Thoracic aorta (tissue), 2 donors: ENCODE results near the gene IP6K3. TPM values are rescaled to one million over a fixed set of nuclear protein-coding genes. Genes with fewer than 3 reads are reported as not detected.

Source experiments
- ATAC-seq: fragments of 150-250 bp; one replicate; pipeline ENCODE4 v1.8.0; 2017; ENCODE audit warnings: low read depth; ENCODE audit not compliant: insufficient number of reproducible peaks, low FRiP score
- DNase-seq: peaks from one replicate; pipeline ENCODE4 v3.0.0-alpha.2; 2020; ENCODE audit warnings: low spot score
- H3K27ac ChIP-seq, 2 donors: fragments of 200-600 bp; sonication (generic); 1 replicate in 1 of 2; 2 replicates in 1 of 2; pipeline ENCODE4 v1.5.1; 2016; ENCODE audit warnings: mild to moderate bottlenecking in 2 of 2, moderate library complexity in 2 of 2
- H3K27me3 ChIP-seq: fragments of 200-600 bp; sonication (generic); replicated peaks from 2 replicates; pipeline ENCODE4 v1.6.0; 2016; ENCODE audit warnings: mild to moderate bottlenecking; ENCODE audit not compliant: insufficient read depth
- H3K36me3 ChIP-seq: fragments of 200-600 bp; sonication (generic); one replicate; pipeline ENCODE4 v1.5.1; 2016
- H3K4me1 ChIP-seq, 2 donors: fragments of 200-600 bp; sonication (generic); 1 replicate in 1 of 2; 2 replicates in 1 of 2; pipeline versions ENCODE4 v1.5.1 to v1.6.0; 2016; ENCODE audit warnings: low read depth in 2 of 2, mild to moderate bottlenecking in 1 of 2; ENCODE audit not compliant: control insufficient read depth in 1 of 2
- H3K4me3 ChIP-seq: fragments of 200-600 bp; sonication (generic); 2 replicates; pipeline ENCODE4 v1.5.1; 2016; ENCODE audit warnings: mild to moderate bottlenecking
- H3K9me3 ChIP-seq: fragments of 200-600 bp; sonication (generic); 2 replicates; pipeline ENCODE4 v1.5.1; 2016
- total RNA-seq, 2 donors: library from RNA; depleted of rRNA; stranded (reverse); fragments of >200 nt; gene quantifications; one replicate each; pipeline versions ENCODE4 v1.1.0 to v1.2.3, GENCODE V29; 2016
- TF ChIP-seq, protein P1 (sequence below): fragments of 200-600 bp; sonication (generic); IDR thresholded peaks from one replicate; pipeline ENCODE4 v1.5.1; 2019; ENCODE audit warnings: antibody characterized with exemption

Gene IP6K3
- total RNA-seq, 2 donors from 2014 or later, result 0.27 to 0.56 TPM

DNA sequence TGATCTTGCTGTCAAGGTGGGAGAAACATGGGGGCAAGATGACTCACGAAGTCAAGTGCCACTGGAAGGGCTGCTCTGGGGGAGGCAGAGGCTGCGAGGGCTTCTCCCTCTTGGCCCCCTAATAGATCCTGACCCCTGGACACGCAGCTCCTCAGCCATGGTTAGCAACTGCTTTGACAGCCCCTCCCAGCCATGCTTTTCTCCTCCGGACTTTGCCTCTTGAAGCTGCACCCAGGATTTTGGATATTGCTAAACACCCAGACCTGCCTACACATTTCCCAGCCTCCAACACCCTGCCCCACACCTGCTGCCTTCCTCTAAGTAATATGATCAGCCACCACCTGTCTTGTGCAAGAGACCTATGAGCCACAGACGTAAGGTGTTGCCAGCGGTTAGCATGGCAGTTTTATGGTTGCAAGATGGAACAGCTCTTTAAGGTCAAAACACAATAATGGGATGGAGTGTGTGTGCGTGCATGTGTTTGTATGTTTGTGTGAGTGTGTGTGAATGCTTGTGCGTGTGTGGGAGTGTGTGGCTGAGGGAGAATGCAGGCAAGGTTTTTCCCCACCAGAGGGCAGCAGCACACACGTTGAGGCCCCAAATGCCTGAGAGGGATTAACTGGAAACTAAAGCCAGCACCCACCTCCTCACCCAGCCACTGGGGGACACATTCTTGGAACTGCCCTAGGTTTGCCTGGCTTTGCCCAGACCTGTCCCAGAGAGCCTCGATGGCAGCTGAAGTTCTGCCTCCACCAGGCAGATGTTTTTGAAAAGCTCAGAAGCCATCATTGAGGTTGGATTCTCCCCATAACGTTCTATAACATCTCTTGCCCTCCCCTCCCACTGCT, 2.5 kb downstream of the IP6K3 start:
- DNase-seq (no peak), ATAC-seq (peak; percentile 53)
- Histone ChIP-seq H3K36me3 (no peaks in the 10 kb centered on the region), H3K27ac (no peak overlapping the region), H3K27me3 (no peaks in the 10 kb centered on the region), H3K9me3 (no peaks in the 10 kb centered on the region), H3K4me3 (no peak overlapping the region), H3K4me1 (peaks cover 0 to 11% of the 10 kb centered on the region in 2 donors)
- TF ChIP-seq, protein P1, sequence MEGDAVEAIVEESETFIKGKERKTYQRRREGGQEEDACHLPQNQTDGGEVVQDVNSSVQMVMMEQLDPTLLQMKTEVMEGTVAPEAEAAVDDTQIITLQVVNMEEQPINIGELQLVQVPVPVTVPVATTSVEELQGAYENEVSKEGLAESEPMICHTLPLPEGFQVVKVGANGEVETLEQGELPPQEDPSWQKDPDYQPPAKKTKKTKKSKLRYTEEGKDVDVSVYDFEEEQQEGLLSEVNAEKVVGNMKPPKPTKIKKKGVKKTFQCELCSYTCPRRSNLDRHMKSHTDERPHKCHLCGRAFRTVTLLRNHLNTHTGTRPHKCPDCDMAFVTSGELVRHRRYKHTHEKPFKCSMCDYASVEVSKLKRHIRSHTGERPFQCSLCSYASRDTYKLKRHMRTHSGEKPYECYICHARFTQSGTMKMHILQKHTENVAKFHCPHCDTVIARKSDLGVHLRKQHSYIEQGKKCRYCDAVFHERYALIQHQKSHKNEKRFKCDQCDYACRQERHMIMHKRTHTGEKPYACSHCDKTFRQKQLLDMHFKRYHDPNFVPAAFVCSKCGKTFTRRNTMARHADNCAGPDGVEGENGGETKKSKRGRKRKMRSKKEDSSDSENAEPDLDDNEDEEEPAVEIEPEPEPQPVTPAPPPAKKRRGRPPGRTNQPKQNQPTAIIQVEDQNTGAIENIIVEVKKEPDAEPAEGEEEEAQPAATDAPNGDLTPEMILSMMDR, result peak; percentile 84

DNA sequence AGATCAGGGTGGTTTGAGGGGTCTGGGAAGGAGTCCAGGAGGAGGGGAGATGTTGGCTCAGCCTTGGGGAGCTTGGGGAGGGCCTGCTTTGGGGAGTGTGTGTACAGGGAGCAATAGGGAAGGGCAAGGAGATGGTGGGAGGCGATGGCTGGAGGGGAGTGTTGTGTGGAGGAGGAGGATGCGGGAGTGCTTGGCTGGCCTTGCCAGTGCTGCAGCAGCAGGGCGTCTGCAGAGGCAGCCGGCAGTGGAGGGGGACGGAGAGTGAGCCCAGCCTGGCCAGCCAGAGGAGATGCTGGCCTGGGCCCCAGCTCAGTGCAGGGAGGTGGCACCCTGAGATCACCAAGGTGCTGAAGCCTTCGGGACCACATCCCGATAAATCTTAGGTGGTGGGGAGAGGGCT, 3.9 kb downstream of the IP6K3 start:
- TF ChIP-seq, protein P1, result no peak
- H3K4me1 ChIP-seq, result peaks cover 0 to 11% of the 10 kb centered on the region in 2 donors
- DNase-seq (no peak), ATAC-seq (no peak)
- H3K27me3 ChIP-seq, result no peaks in the 10 kb centered on the region
- no peaks in the 10 kb centered on the region for H3K36me3 ChIP-seq
- no peak overlapping the region for H3K4me3 ChIP-seq
- no peak overlapping the region for H3K27ac ChIP-seq
- H3K9me3 ChIP-seq, result no peaks in the 10 kb centered on the region

DNA sequence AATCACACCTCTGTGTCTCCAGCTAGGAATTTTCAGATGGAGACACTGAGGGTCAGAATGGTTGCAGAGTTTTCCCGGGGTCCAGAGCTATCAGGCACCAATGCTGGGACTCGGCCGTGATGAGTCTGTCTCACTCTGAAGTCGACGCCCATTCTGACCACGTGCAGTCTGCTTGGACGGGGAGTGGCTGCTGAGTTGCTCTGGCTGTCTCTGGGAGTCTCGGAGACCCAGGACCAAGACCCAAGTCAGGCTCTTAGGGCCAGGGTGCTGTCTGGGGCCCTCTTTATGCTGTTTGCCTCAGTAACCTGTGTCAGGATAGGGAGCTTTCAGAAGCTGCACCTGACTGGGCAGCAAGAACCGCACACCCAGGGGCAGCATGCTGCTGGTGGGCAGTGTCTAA, 4.6 kb downstream of the IP6K3 start:
- Histone ChIP-seq H3K27me3 (no peaks in the 10 kb centered on the region), H3K9me3 (no peaks in the 10 kb centered on the region), H3K4me1 (peaks cover 0 to 11% of the 10 kb centered on the region in 2 donors), H3K36me3 (no peaks in the 10 kb centered on the region), H3K4me3 (no peak overlapping the region), H3K27ac (no peak overlapping the region)
- ATAC-seq (no peak), DNase-seq (no peak)
- TF ChIP-seq, protein P1, result no peak

DNA sequence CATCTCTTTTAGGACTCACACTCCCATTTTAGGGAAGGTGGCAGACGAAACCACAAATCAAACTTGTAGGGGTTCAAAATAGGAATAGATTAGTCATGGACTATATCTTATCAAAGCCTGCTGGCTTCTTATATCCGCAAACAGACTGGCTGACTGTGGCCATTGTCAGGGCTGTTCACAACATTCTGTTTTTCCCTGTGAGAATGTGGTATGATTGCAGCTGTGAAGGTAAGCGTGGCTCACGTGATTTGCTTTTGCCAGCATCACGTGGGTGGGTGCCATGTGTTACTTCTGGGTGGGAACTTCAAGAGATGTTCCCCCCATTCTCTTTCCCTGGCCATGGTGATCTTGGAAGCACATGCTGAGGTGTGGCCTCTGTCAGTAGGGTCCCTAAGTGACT, 5.9 kb downstream of the IP6K3 start:
- TF ChIP-seq, protein P1, result no peak
- Histone ChIP-seq H3K27me3 (no peaks in the 10 kb centered on the region), H3K9me3 (no peaks in the 10 kb centered on the region), H3K27ac (no peak overlapping the region), H3K4me1 (peaks cover 0 to 5% of the 10 kb centered on the region in 2 donors), H3K36me3 (no peaks in the 10 kb centered on the region), H3K4me3 (no peak overlapping the region)
- DNase-seq, result no peak
- ATAC-seq, result no peak

DNA sequence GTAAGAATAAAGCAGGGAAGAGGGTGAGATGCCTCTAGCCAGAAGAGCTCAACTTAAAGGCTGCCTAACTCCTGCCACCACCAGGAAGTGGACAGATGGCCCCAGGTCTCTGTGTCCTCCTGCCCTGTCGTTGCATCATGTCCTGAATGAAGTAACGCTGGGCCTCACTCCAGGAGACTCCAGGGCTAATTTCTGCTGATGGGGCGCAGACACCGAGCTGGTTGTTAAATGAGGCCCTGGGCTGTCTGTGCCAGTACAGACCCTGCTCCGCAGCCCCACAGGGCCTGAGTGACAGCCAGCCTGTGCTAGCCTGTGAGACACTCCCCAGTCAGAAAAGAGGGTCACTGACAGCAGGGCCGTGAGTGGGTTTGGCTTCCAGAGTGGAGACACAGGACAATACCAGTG, 6.5 kb downstream of the IP6K3 start:
- H3K27ac ChIP-seq, result no peak overlapping the region

More for the DNA sequence above, 6.5 kb downstream of the IP6K3 start:
- DNase-seq (no peak), ATAC-seq (no peak)
- Histone ChIP-seq H3K36me3 (no peaks in the 10 kb centered on the region), H3K4me3 (no peak overlapping the region), H3K27me3 (no peaks in the 10 kb centered on the region), H3K4me1 (no peaks in the 10 kb centered on the region), H3K9me3 (no peaks in the 10 kb centered on the region)
- TF ChIP-seq, protein P1, result no peak
